Transverse colon (tissue), 4 donors: Measurements from ENCODE around the gene CST7. TPM values are rescaled to one million over a fixed set of nuclear protein-coding genes. Genes with fewer than 3 reads are reported as not detected.
"Not testable (repeated sequence)": the region's sequence is repeated elsewhere in the genome, so short reads cannot be mapped to it uniquely, and the experiment has no call there.

Experiments used
- DNase-seq: peaks from one replicate; pipeline ENCODE4 v3.0.0-alpha.2; 2019
- H3K27ac ChIP-seq, 4 donors: fragments of 200-600 bp; sonication (generic); 2 replicates each; pipeline ENCODE4 v1.5.1; 2016 to 2018; ENCODE audit warnings: inconsistent platforms in 4 of 4
- H3K27me3 ChIP-seq: fragments of 200-600 bp; sonication (generic); 2 replicates; pipeline ENCODE4 v1.5.1; 2017; ENCODE audit warnings: inconsistent platforms
- H3K36me3 ChIP-seq, 4 donors: fragments of 200-600 bp; sonication (generic); 2 replicates each; pipeline ENCODE4 v1.5.1; 2017 to 2019; ENCODE audit warnings: inconsistent platforms in 4 of 4
- H3K4me1 ChIP-seq, 4 donors: fragments of 200-600 bp; sonication (generic); 2 replicates each; pipeline ENCODE4 v1.5.1; 2017 to 2020; ENCODE audit warnings: inconsistent platforms in 4 of 4
- H3K4me3 ChIP-seq, 4 donors: fragments of 200-600 bp; sonication (generic); 1 replicate in 1 of 4; 2 replicates in 3 of 4; pipeline versions ENCODE4 v1.5.1 to v1.6.1; 2017 to 2019; ENCODE audit warnings: inconsistent platforms in 4 of 4
- H3K9me3 ChIP-seq, 2 donors: fragments of 200-600 bp; sonication (generic); 2 replicates each; pipeline ENCODE4 v1.5.1; 2017 to 2019; ENCODE audit warnings: inconsistent platforms in 2 of 2
- CTCF ChIP-seq, 5 experiments: fragments of 200-600 bp in 3 of 5; fragments of 450-650 bp in 2 of 5; sonication (generic) in 3 of 5; IDR thresholded peaks; 1 replicate in 2 of 5; 2 replicates in 3 of 5; pipeline ENCODE4 v1.5.1; 2016 to 2017; ENCODE audit warnings: antibody characterized with exemption in 5 of 5, inconsistent platforms in 3 of 5, mild to moderate bottlenecking in 2 of 5, moderate library complexity in 1 of 5
- EP300 ChIP-seq: sonication (generic); formaldehyde crosslinking; IDR thresholded peaks from one replicate; pipeline ENCODE4 v1.6.1; 2017; ENCODE audit warnings: antibody characterized with exemption, low read depth
- POLR2A ChIP-seq: fragments of 450-650 bp; IDR thresholded peaks from one replicate; pipeline ENCODE4 v1.6.1; 2016; ENCODE audit warnings: antibody characterized with exemption, mild to moderate bottlenecking, moderate library complexity
- POLR2AphosphoS5 ChIP-seq, 3 donors: sonication (generic); formaldehyde crosslinking; IDR thresholded peaks; one replicate each; pipeline ENCODE4 v1.6.1; 2016; ENCODE audit warnings: antibody characterized with exemption in 3 of 3
- WGBS, 2 donors: methylation state at CpG; one replicate each; pipeline ENCODE4 v1.1.5; 2018; ENCODE audit warnings: low coverage in 1 of 2; 5-methylcytosine and 5-hydroxymethylcytosine counted together
- in situ Hi-C, 4 donors: fragments of 200-750 bp; cut with MboI; loops; one replicate each; pipeline versions ENCODE4 v1.15.0 to v1.15.1; 2017; ENCODE audit warnings: low sequenced_read_pairs in 3 of 4, low pct_ligation_motif_present in 1 of 4, low pct_unique_long_range_greater_than_20kb in 1 of 4
- intact Hi-C: fragments of 100-400 bp; cut with DNase I; formaldehyde crosslinking; loops from one replicate; pipeline ENCODE4 v1.15.1; 2023; ENCODE audit warnings: low total_unique reads
- total RNA-seq, 4 donors: library from RNA; depleted of rRNA; stranded (reverse); fragments of >200 nt; gene quantifications; one replicate each; pipeline ENCODE4 v1.1.0, GENCODE V29; 2016

The CST7 gene
- total RNA-seq, 4 donors from 2014 or later: 3.2 to 3.3 TPM; not detected in 2

- peaks cover 0 to 10% (median 5%) of the 10 kb centered on the region in 4 donors for H3K4me1 ChIP-seq
- H3K9me3 ChIP-seq: no peaks in the 10 kb centered on the region
- H3K4me3 ChIP-seq: no peak overlapping the region
- 59 to 61% methylated on average over 5 to 17 of the region's 17 CpGs for WGBS, 2 donors
- DNase-seq: no peak
- H3K27ac ChIP-seq: no peak overlapping the region
- in situ Hi-C loops (loop anchor here in 3 of 4 donors (10.0 to 25.0 kb wide), 4 partner anchors 132 to 982 kb away; no protein-coding TSS in a partner anchor), intact Hi-C loops (loop anchor here (5.0 kb wide), 1 partner anchor 757 kb away; no protein-coding TSS in a partner anchor)
- TF ChIP-seq CTCF (IDR thresholded peaks at IDR 0.05): no peak
- no peak for TF ChIP-seq POLR2AphosphoS5 (IDR thresholded peaks at IDR 0.05)
- no peak for TF ChIP-seq EP300
- no peak for TF ChIP-seq POLR2A
- H3K27me3 ChIP-seq: no peaks in the 10 kb centered on the region
- no peaks in the 10 kb centered on the region for H3K36me3 ChIP-seq
Observed at GRCh38 chr20:24918579-24919566, 30.2 kb upstream of the CST7 start.

- in situ Hi-C loops: loop anchor here in 3 of 4 donors (10.0 to 25.0 kb wide), 4 partner anchors 132 to 982 kb away; no protein-coding TSS in a partner anchor
- H3K36me3 ChIP-seq, H3K4me1 ChIP-seq, H3K27me3 ChIP-seq, H3K4me3 ChIP-seq, DNase-seq, H3K27ac ChIP-seq, H3K9me3 ChIP-seq: not testable (repeated sequence)
- intact Hi-C loops: loop anchor here (5.0 kb wide), 1 partner anchor 757 kb away; no protein-coding TSS in a partner anchor
- WGBS, 2 donors: 87 to 93% methylated on average over 3 to 15 of the region's 15 CpGs
Observed at GRCh38 chr20:24919665-24920064, 29.4 kb upstream of the CST7 start.

GRCh38 chr20:24920706-24921105, 28.4 kb upstream of the CST7 start:
- intact Hi-C loops, H3K9me3 ChIP-seq, DNase-seq, H3K36me3 ChIP-seq, H3K27me3 ChIP-seq, H3K27ac ChIP-seq, H3K4me1 ChIP-seq, H3K4me3 ChIP-seq: not testable (repeated sequence)
- in situ Hi-C loops: loop anchor here in 2 of 4 donors (25.0 kb wide), 3 partner anchors 133 to 983 kb away; no protein-coding TSS in a partner anchor
- WGBS, 2 donors: 64% methylated on average over 3 of the region's 3 CpGs; no CpG with 5 or more reads in 1 of the 2 donors

- in situ Hi-C loops, H3K4me3 ChIP-seq, intact Hi-C loops, H3K36me3 ChIP-seq, DNase-seq, H3K9me3 ChIP-seq, H3K27me3 ChIP-seq: not testable (repeated sequence)
- 80 to 82% methylated on average over 1 to 5 of the region's 5 CpGs for WGBS, 2 donors
- Histone ChIP-seq H3K4me1 (peaks cover 3 to 11% (median 8%) of the 10 kb centered on the region in 4 donors), H3K27ac (peak overlapping the region in 1 of 4 donors; percentile 75)
Observed at GRCh38 chr20:24929259-24929658, 19.8 kb upstream of the CST7 start.

GRCh38 chr20:24929867-24930723, 19.0 kb upstream of the CST7 start:
- H3K27me3 ChIP-seq, in situ Hi-C loops, intact Hi-C loops, H3K36me3 ChIP-seq, H3K9me3 ChIP-seq: not testable (repeated sequence)
- TF ChIP-seq POLR2AphosphoS5 (IDR thresholded peaks at IDR 0.05): peak in 2 of 3 donors; percentile 60 to 82
- peak; percentile 28 for TF ChIP-seq POLR2A
- Histone ChIP-seq H3K4me3 (peak overlapping the region in 3 of 4 donors; percentile 25 to 41 (median 31)), H3K4me1 (peaks cover 3 to 11% (median 8%) of the 10 kb centered on the region in 4 donors), H3K27ac (peak overlapping the region; percentile 69 to 81 (median 76))
- peak; percentile 70 for DNase-seq
- WGBS, 2 donors: 44% methylated on average over 13 of the region's 13 CpGs; no CpG with 5 or more reads in 1 of the 2 donors
